GM21529 (cell line): ENCODE measurements around the gene XRCC1.
A peak's percentile ranks its signal among the peaks of the same experiment; 100 is the strongest.
"Not testable (repeated sequence)": the region's sequence is repeated elsewhere in the genome, so short reads cannot be mapped to it uniquely, and the experiment has no call there.

Experiments
- ATAC-seq: cut with Tn5 transposase; IDR thresholded peaks from one replicate; pipeline ENCODE4 v1.9.1; 2021; ENCODE audit not compliant: unreplicated experiment

XRCC1 gene

GRCh38 chr19:43575156-43575950 lies at the start of gene XRCC1, which contains the start of gene PINLYP:
Gene XRCC1 (minus strand): TSS chr19:43575527. CDS start chr19:43575458, 69 bp downstream.
Gene PINLYP (plus strand): TSS chr19:43575801. CDS start chr19:43577192, 1,391 bp downstream.
- ATAC-seq, result peak; percentile 96

- ATAC-seq, result no peak
Measured at GRCh38 chr19:43624933-43625332, 49.6 kb upstream of the XRCC1 start.

GRCh38 chr19:43623889-43624670 lies 48.8 kb upstream of the XRCC1 start:
- ATAC-seq, result no peak

- ATAC-seq, result no peak
Measured at GRCh38 chr19:43622956-43623355, 47.6 kb upstream of the XRCC1 start.

- ATAC-seq, result no peak
Measured at GRCh38 chr19:43622070-43622469, 46.7 kb upstream of the XRCC1 start.

- no peak for ATAC-seq
Measured at GRCh38 chr19:43620061-43621001, 45.0 kb upstream of the XRCC1 start.

- ATAC-seq, result peak; percentile 80
Measured at GRCh38 chr19:43619262-43620060, 44.1 kb upstream of the XRCC1 start, which contains the start of gene ZNF428. Gene ZNF428 (minus strand): TSS chr19:43619629. CDS start chr19:43614304, 5,325 bp downstream.

- ATAC-seq, result peak; percentile 29
Measured at GRCh38 chr19:43618921-43619261, 43.6 kb upstream of the XRCC1 start.

GRCh38 chr19:43616954-43617353 lies 41.6 kb upstream of the XRCC1 start:
- ATAC-seq, result no peak

GRCh38 chr19:43616306-43616705 lies 41.0 kb upstream of the XRCC1 start:
- no peak for ATAC-seq

- no peak for ATAC-seq
Measured at GRCh38 chr19:43612374-43612773, 37.0 kb upstream of the XRCC1 start.

GRCh38 chr19:43611788-43612187 lies 36.5 kb upstream of the XRCC1 start, which contains the start of gene SRRM5:
Gene SRRM5 (plus strand): TSS chr19:43612088. CDS start chr19:43612122, 34 bp downstream.
- no peak for ATAC-seq

GRCh38 chr19:43610493-43610892 lies 35.2 kb upstream of the XRCC1 start:
- no peak for ATAC-seq

- no peak for ATAC-seq
Measured at GRCh38 chr19:43609872-43610271, 34.5 kb upstream of the XRCC1 start.

GRCh38 chr19:43607238-43608205 lies 32.2 kb upstream of the XRCC1 start:
- no peak for ATAC-seq

- no peak for ATAC-seq
Measured at GRCh38 chr19:43606569-43607229, 31.4 kb upstream of the XRCC1 start.

GRCh38 chr19:43605875-43606568 lies 30.7 kb upstream of the XRCC1 start:
- ATAC-seq, result no peak

- not testable (repeated sequence) for ATAC-seq
Measured at GRCh38 chr19:43600326-43600725, 25.0 kb upstream of the XRCC1 start.
